A549 (cell line): Measurements from ENCODE around the gene SLC2A5. TPM values are rescaled to one million over a fixed set of nuclear protein-coding genes. Genes with fewer than 3 reads are reported as not detected.

Experiments used
- ATAC-seq, 2 experiments: fragments of 200-7000 bp in 1 of 2; fragments of >200 bp in 1 of 2; cut with Nextera tagmentation in 1 of 2; cut with Tn5 transposase in 1 of 2; 3 replicates each; pipeline versions ENCODE4 v1.8.0 to v1.9.1; 2018 to 2020; ENCODE audit warnings: mild to moderate bottlenecking in 1 of 2, moderate library complexity in 1 of 2
- CTCF ChIA-PET: fragments of 300-600 bp; sonication (Branson Sonifier 250); formaldehyde crosslinking; extraction: SDS; loops from one replicate; lab custom pipeline; 2021; ENCODE audit warnings: antibody characterized with exemption, inconsistent platforms; lab: Yijun Ruan, JAX
- POLR2A ChIA-PET: fragments of 350-600 bp; formaldehyde crosslinking; extraction: SDS; loops from one replicate; lab custom pipeline; 2021; ENCODE audit warnings: antibody characterized with exemption, inconsistent platforms; lab: Yijun Ruan, JAX
- DNase-seq, 2 experiments: peaks; one replicate each; pipeline versions ENCODE4 v3.0.0 to v3.0.0-alpha.2; 2011 to 2016; ENCODE audit warnings: low read depth in 1 of 2, low spot score in 1 of 2
- FAIRE-seq: peaks from 2 replicates; lab custom pipeline; 2011; peaks lifted over from hg19 to GRCh38; lab: Jason Lieb, UNC
- H3K27ac ChIP-seq, 2 experiments: fragments of >200 bp; sonication (Bioruptor Twin); formaldehyde crosslinking; 3 replicates each; pipeline ENCODE4 v1.5.1; 2016 to 2017
- H3K4me1 ChIP-seq: fragments of >200 bp; sonication (Bioruptor Twin); formaldehyde crosslinking; 3 replicates; pipeline ENCODE4 v1.6.1; 2016
- H3K4me2 ChIP-seq: fragments of >200 bp; sonication (Bioruptor Twin); formaldehyde crosslinking; 3 replicates; pipeline ENCODE4 v1.6.1; 2016
- H3K4me3 ChIP-seq: fragments of >200 bp; sonication (Bioruptor Twin); formaldehyde crosslinking; 3 replicates; pipeline ENCODE4 v1.5.1; 2016
- H3K9me3 ChIP-seq: fragments of >200 bp; sonication (Bioruptor Twin); formaldehyde crosslinking; 3 replicates; pipeline ENCODE4 v1.6.1; 2016
- ATOH8 ChIP-seq: fragments of 250-450 bp; sonication (Bioruptor Pico); IDR thresholded peaks from 2 replicates; pipeline ENCODE4 v1.5.0; 2020; ENCODE audit warnings: low read depth, mild to moderate bottlenecking, moderate library complexity
- BCL3 ChIP-seq: fragments of >200 bp; sonication (Bioruptor Twin); formaldehyde crosslinking; IDR thresholded peaks from 3 replicates; pipeline ENCODE4 v1.6.1; 2016
- BHLHE40 ChIP-seq: IDR thresholded peaks from 2 replicates; pipeline ENCODE4 v1.6.1; 2012; ENCODE audit warnings: low read depth, low read length, inconsistent platforms
- CBX8 ChIP-seq: fragments of 200-600 bp; sonication (generic); IDR thresholded peaks from 2 replicates; pipeline ENCODE4 v1.6.1; 2016
- CHD4 ChIP-seq: fragments of 200-600 bp; sonication (generic); IDR thresholded peaks from 2 replicates; pipeline ENCODE4 v1.6.1; 2016; ENCODE audit warnings: antibody characterized with exemption, mild to moderate bottlenecking, borderline replicate concordance
- EHF ChIP-seq: fragments of 250-450 bp; sonication (Bioruptor Pico); IDR thresholded peaks from 2 replicates; pipeline ENCODE4 v1.5.0; 2020; ENCODE audit warnings: mild to moderate bottlenecking
- EHMT2 ChIP-seq: fragments of 200-600 bp; sonication (generic); IDR thresholded peaks from 2 replicates; pipeline ENCODE4 v1.6.1; 2016; ENCODE audit warnings: antibody characterized with exemption, low read depth, mild to moderate bottlenecking, moderate library complexity
- EP300 ChIP-seq, 2 experiments: fragments of >200 bp; sonication (Bioruptor Twin); formaldehyde crosslinking; IDR thresholded peaks; 2 replicates in 1 of 2; 3 replicates in 1 of 2; pipeline ENCODE4 v1.6.1; 2016 to 2017
- FOSB ChIP-seq: fragments of 250-450 bp; sonication (Bioruptor Pico); IDR thresholded peaks from 2 replicates; pipeline ENCODE4 v1.5.0; 2020; ENCODE audit warnings: mild to moderate bottlenecking, moderate library complexity
- FOSL2 ChIP-seq, 2 experiments: fragments of 450-650 bp in 1 of 2; fragments of >200 bp in 1 of 2; sonication (Bioruptor Twin) in 1 of 2; formaldehyde crosslinking; IDR thresholded peaks; 2 replicates each; pipeline versions ENCODE4 v1.5.0 to v1.6.1; 2016 to 2020; ENCODE audit warnings: mild to moderate bottlenecking in 1 of 2, moderate library complexity in 1 of 2
- HOXA7 ChIP-seq: fragments of 250-450 bp; sonication (Bioruptor Pico); IDR thresholded peaks from 2 replicates; pipeline ENCODE4 v1.5.0; 2020; ENCODE audit warnings: mild to moderate bottlenecking, moderate library complexity
- HOXB5 ChIP-seq: fragments of 250-450 bp; sonication (Bioruptor Pico); IDR thresholded peaks from 2 replicates; pipeline ENCODE4 v1.5.0; 2020; ENCODE audit warnings: mild to moderate bottlenecking, moderate library complexity
- KDM1A ChIP-seq: fragments of 200-600 bp; sonication (generic); IDR thresholded peaks from 2 replicates; pipeline ENCODE4 v1.6.1; 2016; ENCODE audit warnings: low read depth, mild to moderate bottlenecking
- KDM5A ChIP-seq: fragments of 200-600 bp; sonication (generic); IDR thresholded peaks from 2 replicates; pipeline ENCODE4 v1.6.1; 2016; ENCODE audit warnings: antibody characterized with exemption, mild to moderate bottlenecking
- NR3C1 ChIP-seq: fragments of >200 bp; sonication (Bioruptor Twin); formaldehyde crosslinking; IDR thresholded peaks from 3 replicates; pipeline ENCODE4 v1.6.1; 2017
- PHF8 ChIP-seq: fragments of 200-600 bp; sonication (generic); IDR thresholded peaks from 2 replicates; pipeline ENCODE4 v1.6.1; 2016; ENCODE audit warnings: low read depth, mild to moderate bottlenecking, antibody characterized with exemption, moderate library complexity, borderline replicate concordance
- RCOR1 ChIP-seq: fragments of 150-350 bp; IDR thresholded peaks from 2 replicates; pipeline ENCODE4 v1.6.1; 2014; ENCODE audit warnings: antibody characterized with exemption, low read length, low read depth
- RNF2 ChIP-seq: fragments of 200-600 bp; sonication (generic); IDR thresholded peaks from 2 replicates; pipeline ENCODE4 v1.6.1; 2016; ENCODE audit warnings: low read depth, mild to moderate bottlenecking, antibody characterized with exemption, moderate library complexity, borderline replicate concordance
- TFCP2L1 ChIP-seq: fragments of 250-450 bp; sonication (Bioruptor Pico); IDR thresholded peaks from 2 replicates; pipeline ENCODE4 v1.5.0; 2021; ENCODE audit warnings: mild to moderate bottlenecking
- ZNF302 ChIP-seq: fragments of 250-450 bp; sonication (Bioruptor Pico); IDR thresholded peaks from 2 replicates; pipeline ENCODE4 v1.9.0; 2021; ENCODE audit warnings: inconsistent platforms, mild to moderate bottlenecking, moderate library complexity
- WGBS: methylation state at CpG from one replicate; pipeline ENCODE4 v1.1.6; 2017; ENCODE audit errors: missing lambda C conversion rate; 5-methylcytosine and 5-hydroxymethylcytosine counted together
- polyA plus RNA-seq, 4 experiments: library from polyadenylated mRNA; depleted of rRNA in 3 of 4; stranded (reverse); fragments of >200 nt; fragmentation: RNase III in 1 of 4; extraction: RNeasy Plus Mini Kit Qiagen cat#74134 plus additional on column Dnase treatment in 1 of 4; gene quantifications; 2 replicates in 3 of 4; 3 replicates in 1 of 4; pipeline ENCODE4 v1.2.3, GENCODE V29; 2011 to 2017
- TF ChIP-seq, protein P1 (sequence below): fragments of >200 bp; sonication (Bioruptor Twin); formaldehyde crosslinking; IDR thresholded peaks from 2 replicates; pipeline ENCODE4 v1.6.1; 2016
- TF ChIP-seq, protein P2 (sequence below): IDR thresholded peaks from 2 replicates; pipeline ENCODE4 v1.6.1; 2012
- TF ChIP-seq, protein P3 (sequence below): fragments of >200 bp; sonication (Bioruptor Twin); formaldehyde crosslinking; IDR thresholded peaks from 3 replicates; pipeline ENCODE4 v1.5.1; 2016

SLC2A5 gene
- polyA plus RNA-seq, 2 of the 4 experiments (the other 2 are of a cell fraction) = 0.12 to 0.19 TPM

DNA sequence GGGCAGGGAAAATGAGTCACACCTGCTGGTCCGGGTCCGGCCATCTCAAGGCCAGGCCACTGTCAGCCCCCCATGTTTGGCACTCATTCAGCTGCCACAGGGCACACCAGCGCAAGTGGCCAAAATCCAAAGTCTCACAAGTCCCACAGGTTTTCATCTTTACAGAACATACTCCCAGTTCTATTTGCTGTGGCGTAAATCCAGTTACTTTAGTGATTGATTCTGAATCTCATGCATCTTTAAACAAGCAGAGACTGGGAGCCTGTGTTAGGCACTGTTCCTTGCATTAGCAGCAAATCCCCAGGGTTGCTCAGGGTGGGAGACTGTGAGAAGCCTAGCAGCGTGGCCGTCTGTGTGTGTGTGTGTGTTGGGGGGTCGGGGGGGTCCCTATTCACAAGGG is 1.1 kb upstream of the SLC2A5 start:
- no peak for DNase-seq
- Histone ChIP-seq H3K9me3 (no peaks in the 10 kb centered on the region), H3K27ac (no peak overlapping the region), H3K4me3 (no peak overlapping the region), H3K4me2 (no peak overlapping the region), H3K4me1 (no peaks in the 10 kb centered on the region)
- ATAC-seq = no peak
- WGBS = 59% methylated on average over 4 of the region's 7 CpGs
- no peak for TF ChIP-seq BCL3
- TF ChIP-seq BHLHE40 = no peak
- TF ChIP-seq FOSL2 (IDR thresholded peaks at IDR 0.05) = no peak
- no peak for TF ChIP-seq FOSL2 (CRISPR knock-in tag; IDR thresholded peaks at IDR 0.05)
- no peak for TF ChIP-seq TFCP2L1 (CRISPR knock-in tag)
- TF ChIP-seq, protein P1, sequence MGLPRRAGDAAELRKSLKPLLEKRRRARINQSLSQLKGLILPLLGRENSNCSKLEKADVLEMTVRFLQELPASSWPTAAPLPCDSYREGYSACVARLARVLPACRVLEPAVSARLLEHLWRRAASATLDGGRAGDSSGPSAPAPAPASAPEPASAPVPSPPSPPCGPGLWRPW = no peak
- TF ChIP-seq, protein P2, sequence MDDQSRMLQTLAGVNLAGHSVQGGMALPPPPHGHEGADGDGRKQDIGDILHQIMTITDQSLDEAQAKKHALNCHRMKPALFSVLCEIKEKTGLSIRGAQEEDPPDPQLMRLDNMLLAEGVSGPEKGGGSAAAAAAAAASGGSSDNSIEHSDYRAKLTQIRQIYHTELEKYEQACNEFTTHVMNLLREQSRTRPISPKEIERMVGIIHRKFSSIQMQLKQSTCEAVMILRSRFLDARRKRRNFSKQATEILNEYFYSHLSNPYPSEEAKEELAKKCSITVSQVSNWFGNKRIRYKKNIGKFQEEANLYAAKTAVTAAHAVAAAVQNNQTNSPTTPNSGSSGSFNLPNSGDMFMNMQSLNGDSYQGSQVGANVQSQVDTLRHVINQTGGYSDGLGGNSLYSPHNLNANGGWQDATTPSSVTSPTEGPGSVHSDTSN = no peak
- CTCF ChIA-PET = interaction anchor here (0.6 to 1.0 kb wide), 2 partner anchors 65 to 91 kb away, joined by 3 to 4 read pairs; no protein-coding TSS in a partner anchor
- FAIRE-seq = no peak
- POLR2A ChIA-PET = no interaction called here

GRCh38 chr1:9068981-9069325 is 482 bp downstream of the SLC2A5 start:
- no peak for FAIRE-seq
- TF ChIP-seq PHF8 (no peak), EHF (CRISPR knock-in tag) (no peak), RNF2 (no peak), RCOR1 (no peak), CHD4 (no peak), KDM5A (no peak), FOSB (CRISPR knock-in tag) (no peak), HOXB5 (no peak), KDM1A (no peak), ZNF302 (CRISPR knock-in tag) (no peak), FOSL2 (IDR thresholded peaks at IDR 0.05) (no peak), FOSL2 (CRISPR knock-in tag; IDR thresholded peaks at IDR 0.05) (no peak), EHMT2 (no peak), HOXA7 (CRISPR knock-in tag) (no peak), NR3C1 (no peak), ATOH8 (CRISPR knock-in tag) (no peak), CBX8 (no peak), EP300 (IDR thresholded peaks at IDR 0.05) (no peak)
- TF ChIP-seq, protein P3, sequence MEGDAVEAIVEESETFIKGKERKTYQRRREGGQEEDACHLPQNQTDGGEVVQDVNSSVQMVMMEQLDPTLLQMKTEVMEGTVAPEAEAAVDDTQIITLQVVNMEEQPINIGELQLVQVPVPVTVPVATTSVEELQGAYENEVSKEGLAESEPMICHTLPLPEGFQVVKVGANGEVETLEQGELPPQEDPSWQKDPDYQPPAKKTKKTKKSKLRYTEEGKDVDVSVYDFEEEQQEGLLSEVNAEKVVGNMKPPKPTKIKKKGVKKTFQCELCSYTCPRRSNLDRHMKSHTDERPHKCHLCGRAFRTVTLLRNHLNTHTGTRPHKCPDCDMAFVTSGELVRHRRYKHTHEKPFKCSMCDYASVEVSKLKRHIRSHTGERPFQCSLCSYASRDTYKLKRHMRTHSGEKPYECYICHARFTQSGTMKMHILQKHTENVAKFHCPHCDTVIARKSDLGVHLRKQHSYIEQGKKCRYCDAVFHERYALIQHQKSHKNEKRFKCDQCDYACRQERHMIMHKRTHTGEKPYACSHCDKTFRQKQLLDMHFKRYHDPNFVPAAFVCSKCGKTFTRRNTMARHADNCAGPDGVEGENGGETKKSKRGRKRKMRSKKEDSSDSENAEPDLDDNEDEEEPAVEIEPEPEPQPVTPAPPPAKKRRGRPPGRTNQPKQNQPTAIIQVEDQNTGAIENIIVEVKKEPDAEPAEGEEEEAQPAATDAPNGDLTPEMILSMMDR = no peak
- TF ChIP-seq, protein P2 = no peak
- no peak for ATAC-seq
- no peak overlapping the region for H3K27ac ChIP-seq
- WGBS = 74% methylated on average over 4 of the region's 4 CpGs
- H3K4me1 ChIP-seq = no peaks in the 10 kb centered on the region
- ChIA-PET POLR2A (no interaction called here), CTCF (no interaction called here)
- no peak overlapping the region for H3K4me3 ChIP-seq
- H3K4me2 ChIP-seq = no peak overlapping the region
- no peak for DNase-seq
- H3K9me3 ChIP-seq = no peaks in the 10 kb centered on the region
